Measurements from ENCODE around the gene UTP4. TPM values are rescaled to one million over a fixed set of nuclear protein-coding genes. Genes with fewer than 3 reads are reported as not detected.

UTP4 gene
- total and polyA plus RNA-seq, 11 donors = 11.8 to 38.2 (median 28.3) TPM

DNA sequence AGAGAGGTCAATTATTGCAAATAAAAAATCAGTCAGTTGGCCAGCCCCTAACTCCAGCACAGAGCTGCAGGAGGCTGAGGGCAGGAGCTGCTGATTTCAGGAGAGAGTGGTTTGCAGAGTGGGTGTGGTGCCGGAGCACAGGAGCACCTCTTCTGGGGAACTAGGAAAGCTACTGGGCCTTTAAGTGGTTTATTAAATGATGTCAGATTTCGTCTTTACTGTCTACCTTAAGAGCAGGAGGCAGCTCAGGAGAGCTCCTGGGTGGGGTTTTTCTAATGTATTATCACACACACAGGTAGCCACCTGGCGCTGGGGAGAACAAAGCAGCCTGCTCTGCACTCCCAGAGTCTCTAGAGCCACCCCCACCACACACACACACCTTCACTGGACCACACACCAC lies 38.5 kb upstream of the UTP4 start:
- H3K27ac ChIP-seq = no peak overlapping the region
- H3K4me3 ChIP-seq = no peak overlapping the region
- ATAC-seq (no peak), DNase-seq (no peak)
- H3K27me3 ChIP-seq = no peaks in the 10 kb centered on the region
- intact Hi-C loops (cut with DNase I) = no loop called here
- peaks cover 0 to 16% (median under 1%) of the 10 kb centered on the region in 12 donors for H3K4me1 ChIP-seq
- H3K9me3 ChIP-seq = no peaks in the 10 kb centered on the region
- WGBS, 4 donors = 67 to 85% (median 77%) methylated on average over 3 of the region's 3 CpGs
- H3K36me3 ChIP-seq = no peaks in the 10 kb centered on the region
- TF ChIP-seq POLR2A (IDR thresholded peaks at IDR 0.05) = no peak
- TF ChIP-seq, protein P1, sequence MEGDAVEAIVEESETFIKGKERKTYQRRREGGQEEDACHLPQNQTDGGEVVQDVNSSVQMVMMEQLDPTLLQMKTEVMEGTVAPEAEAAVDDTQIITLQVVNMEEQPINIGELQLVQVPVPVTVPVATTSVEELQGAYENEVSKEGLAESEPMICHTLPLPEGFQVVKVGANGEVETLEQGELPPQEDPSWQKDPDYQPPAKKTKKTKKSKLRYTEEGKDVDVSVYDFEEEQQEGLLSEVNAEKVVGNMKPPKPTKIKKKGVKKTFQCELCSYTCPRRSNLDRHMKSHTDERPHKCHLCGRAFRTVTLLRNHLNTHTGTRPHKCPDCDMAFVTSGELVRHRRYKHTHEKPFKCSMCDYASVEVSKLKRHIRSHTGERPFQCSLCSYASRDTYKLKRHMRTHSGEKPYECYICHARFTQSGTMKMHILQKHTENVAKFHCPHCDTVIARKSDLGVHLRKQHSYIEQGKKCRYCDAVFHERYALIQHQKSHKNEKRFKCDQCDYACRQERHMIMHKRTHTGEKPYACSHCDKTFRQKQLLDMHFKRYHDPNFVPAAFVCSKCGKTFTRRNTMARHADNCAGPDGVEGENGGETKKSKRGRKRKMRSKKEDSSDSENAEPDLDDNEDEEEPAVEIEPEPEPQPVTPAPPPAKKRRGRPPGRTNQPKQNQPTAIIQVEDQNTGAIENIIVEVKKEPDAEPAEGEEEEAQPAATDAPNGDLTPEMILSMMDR (IDR thresholded peaks at IDR 0.05) = no peak

DNA sequence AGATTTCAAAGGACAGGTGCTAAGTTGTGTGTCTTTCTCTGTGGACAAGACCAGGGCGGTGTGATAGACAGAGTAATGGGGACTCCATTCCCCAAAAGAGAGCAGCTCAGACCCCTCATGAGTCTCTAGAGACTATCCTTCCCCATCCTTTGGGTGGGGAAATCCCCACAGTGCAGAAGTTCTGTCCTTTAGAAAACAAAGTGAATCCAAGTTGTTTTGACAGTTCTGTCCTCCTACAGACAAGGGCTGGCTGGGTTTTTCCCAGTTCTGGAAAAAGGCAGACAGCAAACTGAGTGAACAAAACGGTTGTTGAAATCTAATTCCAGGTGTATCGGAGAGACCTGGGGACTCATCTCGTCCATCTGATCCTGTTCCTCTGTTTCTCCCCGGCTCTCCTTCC lies 37.9 kb upstream of the UTP4 start:
- WGBS, 4 donors = 63 to 70% (median 66%) methylated on average over 5 of the region's 5 CpGs
- TF ChIP-seq, protein P1 (IDR thresholded peaks at IDR 0.05) = no peak
- no peak for TF ChIP-seq POLR2A (IDR thresholded peaks at IDR 0.05)
- no peak for ATAC-seq

DNA sequence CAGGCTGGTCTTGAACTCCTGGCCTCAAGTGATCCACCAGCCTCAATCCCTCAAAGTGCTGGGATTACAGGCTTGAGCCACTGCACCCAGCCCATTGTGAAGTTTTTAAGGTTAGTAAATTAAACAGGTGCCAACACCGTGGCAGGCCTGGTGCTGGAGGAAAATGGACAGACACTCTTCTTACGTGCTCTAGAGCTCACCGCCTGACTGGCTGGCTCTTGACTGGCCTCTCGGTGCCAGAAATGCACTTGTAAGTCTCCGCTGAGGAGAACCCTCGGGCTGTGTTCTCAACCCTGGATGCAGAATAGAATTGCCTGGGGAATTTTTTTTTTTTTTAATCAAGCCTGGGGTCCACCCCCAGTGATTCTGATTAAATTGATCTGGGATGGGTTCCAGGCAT lies 37.3 kb upstream of the UTP4 start:
- no peaks in the 10 kb centered on the region for H3K9me3 ChIP-seq
- ATAC-seq = peak in 3 of 4 donors; percentile 14 to 67 (median 66)
- peaks cover 0 to 8% (median 0%) of the 10 kb centered on the region in 12 donors for H3K4me1 ChIP-seq
- no peak overlapping the region for H3K4me3 ChIP-seq
- H3K36me3 ChIP-seq = no peaks in the 10 kb centered on the region
- WGBS, 4 donors = 46 to 77% (median 59%) methylated on average over 6 of the region's 6 CpGs
- peak in 1 of 5 donors; percentile 11 for DNase-seq
- H3K27me3 ChIP-seq = no peaks in the 10 kb centered on the region
- intact Hi-C loops (cut with DNase I) = no loop called here
- H3K27ac ChIP-seq = no peak overlapping the region
- TF ChIP-seq, protein P1 (IDR thresholded peaks at IDR 0.05) = no peak
- TF ChIP-seq POLR2A (IDR thresholded peaks at IDR 0.05) = no peak

More for the DNA sequence above, 37.9 kb upstream of the UTP4 start:
- H3K27me3 ChIP-seq = no peaks in the 10 kb centered on the region
- no peaks in the 10 kb centered on the region for H3K9me3 ChIP-seq
- DNase-seq = no peak
- no peak overlapping the region for H3K27ac ChIP-seq
- H3K36me3 ChIP-seq = no peaks in the 10 kb centered on the region
- H3K4me1 ChIP-seq = peaks cover 0 to 11% (median under 1%) of the 10 kb centered on the region in 12 donors
- H3K4me3 ChIP-seq = no peak overlapping the region
- intact Hi-C loops (cut with DNase I) = no loop called here

DNA sequence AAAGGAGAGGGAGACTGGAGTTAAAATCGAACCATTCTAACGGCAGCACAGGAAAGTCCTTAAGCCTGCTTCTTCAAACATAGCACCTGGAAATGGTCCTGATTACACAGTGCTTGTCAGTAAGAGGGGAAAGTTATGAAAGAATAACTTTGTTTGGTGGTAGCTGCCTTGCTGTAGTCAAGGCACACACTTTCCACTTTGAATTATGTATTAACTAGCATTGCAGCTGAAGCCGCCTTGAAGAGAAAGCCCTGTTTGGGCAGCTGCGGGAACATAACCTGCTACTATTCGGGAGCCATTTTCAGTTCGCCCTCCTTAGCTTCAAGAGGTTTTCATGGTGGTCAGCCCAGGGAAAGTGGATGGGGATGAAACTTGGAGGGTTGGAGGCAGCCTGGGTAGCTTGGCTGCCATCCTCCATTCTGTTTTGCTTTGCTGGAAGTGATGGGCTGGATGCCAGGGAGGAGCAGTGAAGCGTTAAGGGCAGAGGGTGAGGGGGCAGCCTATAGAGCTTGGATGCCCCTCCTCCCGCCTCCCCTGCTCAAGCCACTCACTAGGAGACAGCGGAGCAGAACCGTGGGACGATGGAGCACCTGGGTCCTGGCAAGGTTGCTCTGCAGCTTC lies 32.3 kb upstream of the UTP4 start:
- TF ChIP-seq, protein P1 (IDR thresholded peaks at IDR 0.05) = no peak
- no peak for TF ChIP-seq POLR2A (IDR thresholded peaks at IDR 0.05)
- H3K9me3 ChIP-seq = no peaks in the 10 kb centered on the region
- DNase-seq (peak in 1 of 5 donors; percentile 28), ATAC-seq (no peak)
- H3K4me1 ChIP-seq = peaks cover 0 to 11% (median 0%) of the 10 kb centered on the region in 12 donors
- H3K4me3 ChIP-seq = no peak overlapping the region
- no peaks in the 10 kb centered on the region for H3K36me3 ChIP-seq
- H3K27ac ChIP-seq = no peak overlapping the region
- intact Hi-C loops (cut with DNase I) = loop anchor here in 2 of 10 donors (10.0 kb wide), 1 partner anchor 125 kb away; no protein-coding TSS in a partner anchor
- peaks cover 0 to 2% (median 0%) of the 10 kb centered on the region in 9 donors for H3K27me3 ChIP-seq
- 71 to 81% (median 74%) methylated on average over 10 to 11 of the region's 11 CpGs for WGBS, 4 donors

Data from heart left ventricle (tissue), 16 donors.